GM19372 (cell line): ENCODE measurements around the gene GADL1.

Source experiments
- ATAC-seq: cut with Tn5 transposase; IDR thresholded peaks from one replicate; pipeline ENCODE4 v1.9.1; 2021; ENCODE audit warnings: mild to moderate bottlenecking, low read depth, moderate library complexity; ENCODE audit not compliant: unreplicated experiment

The GADL1 gene

DNA sequence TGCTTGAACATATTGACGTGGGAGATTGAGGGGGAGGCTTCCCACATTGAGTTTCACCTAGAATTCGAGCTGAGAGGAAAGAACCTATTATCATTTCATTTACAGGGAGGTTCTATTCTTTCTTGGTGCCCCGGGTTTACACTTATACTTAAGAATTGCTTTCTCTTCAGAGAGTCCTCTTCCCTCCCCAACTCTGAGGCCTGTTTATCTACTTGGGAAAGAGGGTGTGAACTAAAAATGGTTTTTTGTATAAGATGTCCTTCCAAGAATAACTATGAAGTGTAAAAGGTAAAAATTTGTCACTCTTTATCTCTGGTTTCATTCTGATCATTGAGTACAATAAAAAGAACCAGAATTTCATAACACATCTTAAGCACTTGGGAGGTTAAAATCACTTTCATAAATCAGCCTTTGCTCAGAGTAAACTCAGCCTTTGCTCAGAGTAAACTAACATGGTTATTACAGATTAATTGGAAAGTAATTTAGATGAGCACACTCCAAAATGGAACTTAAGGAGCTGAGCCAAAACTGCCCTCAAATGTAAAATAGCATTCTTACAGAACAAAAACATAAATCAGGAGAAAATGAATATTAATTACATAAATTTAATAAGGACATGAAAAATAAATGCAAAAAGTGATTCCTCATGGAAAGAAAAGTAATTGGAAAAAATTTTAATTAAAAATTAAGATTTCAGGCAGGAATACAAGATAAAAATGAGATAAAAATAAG lies 75.2 kb downstream of the GADL1 start:
- ATAC-seq, result no peak

DNA sequence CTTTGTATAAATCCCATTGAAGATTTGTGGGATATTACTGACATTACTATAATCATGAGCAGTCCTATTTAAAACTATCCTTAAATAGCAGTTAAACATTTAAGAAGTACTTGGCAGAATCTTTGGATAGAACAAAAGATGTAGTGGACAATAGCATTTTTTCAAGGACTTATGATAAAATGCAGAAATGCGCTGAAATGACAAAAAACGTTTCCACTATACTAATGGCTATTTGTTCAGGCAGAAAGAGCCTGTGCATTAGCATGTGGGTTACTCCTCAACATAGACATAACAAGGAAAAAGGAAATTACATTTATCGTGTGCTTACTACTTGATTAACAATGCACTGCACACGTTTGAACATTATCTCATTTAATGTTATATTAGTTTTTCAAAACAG lies 80.7 kb downstream of the GADL1 start:
- no peak for ATAC-seq

DNA sequence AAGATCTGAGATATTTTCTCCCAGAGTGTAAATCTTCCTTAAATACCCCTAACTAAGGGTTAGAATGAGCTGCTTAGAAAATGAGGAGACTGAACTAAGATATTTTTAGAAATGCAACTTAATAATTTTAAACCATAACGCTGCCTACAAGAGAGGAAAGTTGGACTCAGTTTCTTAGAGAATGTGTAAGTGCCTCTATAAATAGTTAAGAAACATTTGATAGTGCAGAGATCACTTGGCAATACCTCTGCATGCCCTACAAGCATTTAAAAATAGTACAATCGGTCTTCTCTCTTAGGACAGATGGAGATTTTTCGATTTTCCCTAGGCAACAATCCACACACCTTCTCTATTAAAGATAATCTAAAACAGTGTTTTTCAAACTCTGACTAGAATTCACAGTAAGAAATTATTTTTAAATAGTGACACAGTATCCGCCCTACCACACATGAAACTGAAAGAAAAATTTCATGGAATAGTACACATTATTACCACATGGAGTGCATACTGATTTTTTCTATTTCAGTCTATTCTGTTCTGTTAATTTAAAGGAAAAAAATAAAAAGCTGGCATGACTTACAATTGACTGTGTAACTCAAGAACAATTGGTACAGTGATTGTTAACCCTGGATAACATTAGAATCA lies 83.2 kb downstream of the GADL1 start:
- no peak for ATAC-seq

DNA sequence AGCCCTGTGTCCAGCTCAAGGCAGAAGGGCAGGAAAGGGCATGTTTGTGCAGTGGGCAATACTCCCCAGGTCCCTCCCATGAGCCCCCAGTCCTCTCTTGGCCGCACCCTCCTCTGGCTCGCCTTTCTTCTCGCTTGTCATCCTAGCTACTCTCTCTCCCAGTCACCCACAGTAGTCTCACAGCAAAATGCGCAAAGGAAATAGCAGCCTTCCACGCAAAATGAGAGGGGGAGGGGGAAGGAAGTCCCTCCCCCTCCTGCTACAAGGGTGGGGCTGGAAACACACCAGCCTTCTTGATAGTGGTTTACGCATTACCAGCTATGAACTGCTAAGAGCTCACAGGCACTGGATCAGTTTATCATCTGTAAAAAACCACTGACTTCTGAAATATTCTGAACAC lies 83.8 kb downstream of the GADL1 start:
- ATAC-seq, result no peak

DNA sequence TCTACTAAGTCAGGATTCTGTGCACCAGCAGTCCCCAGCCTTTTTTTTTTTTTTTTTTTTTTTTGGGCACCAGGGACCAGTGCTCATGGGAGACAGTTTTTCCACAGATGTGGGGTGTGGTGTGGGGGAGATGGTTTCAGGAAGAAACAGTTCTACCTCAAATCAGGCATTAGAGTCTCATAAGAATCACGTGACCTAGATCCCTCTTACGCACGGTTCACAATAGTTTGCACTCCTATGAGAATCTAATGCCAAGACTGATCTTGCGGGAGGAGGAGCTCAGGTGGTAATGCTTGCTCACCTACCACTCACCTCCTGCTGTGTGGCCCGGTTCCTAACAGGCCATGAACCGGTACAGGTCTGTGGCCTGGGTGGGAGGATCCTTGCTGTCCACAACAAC lies 88.8 kb downstream of the GADL1 start:
- no peak for ATAC-seq

DNA sequence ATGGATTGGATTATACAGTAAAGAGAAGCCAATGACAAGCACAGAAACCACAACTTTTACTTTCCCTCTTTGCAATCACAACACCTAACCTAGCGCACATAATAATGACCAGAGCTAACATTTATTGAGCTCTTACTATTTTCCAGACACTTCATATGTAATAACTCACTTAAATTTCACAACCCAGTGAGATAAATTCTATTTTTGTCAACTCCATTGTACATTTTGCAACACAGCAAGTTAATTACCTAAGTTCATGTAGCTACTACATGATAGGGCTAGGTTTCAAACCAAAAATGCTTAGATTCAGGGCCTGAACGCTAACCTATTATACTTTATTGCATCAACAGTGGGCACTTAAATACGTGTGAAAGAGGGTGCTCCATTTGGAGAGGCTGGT lies 89.5 kb downstream of the GADL1 start:
- no peak for ATAC-seq

DNA sequence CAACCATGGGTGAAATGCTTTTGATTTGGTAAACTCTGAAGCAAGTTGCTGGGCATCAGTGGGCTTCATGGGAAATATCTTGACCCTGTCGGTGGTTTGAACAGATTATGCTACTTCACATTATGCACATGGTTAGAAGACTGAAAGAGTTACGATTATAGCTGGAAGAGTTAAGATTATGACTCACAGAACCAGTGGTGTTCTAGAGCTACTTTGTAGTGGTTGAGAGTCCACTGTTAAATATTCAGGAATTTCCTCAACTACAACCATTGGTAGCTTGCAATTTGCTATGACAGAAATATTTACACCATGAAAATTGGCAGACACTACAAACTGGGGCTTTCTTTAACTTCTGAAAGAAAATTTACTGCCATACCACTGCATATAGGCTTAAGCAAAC lies 99.3 kb downstream of the GADL1 start:
- ATAC-seq, result no peak

DNA sequence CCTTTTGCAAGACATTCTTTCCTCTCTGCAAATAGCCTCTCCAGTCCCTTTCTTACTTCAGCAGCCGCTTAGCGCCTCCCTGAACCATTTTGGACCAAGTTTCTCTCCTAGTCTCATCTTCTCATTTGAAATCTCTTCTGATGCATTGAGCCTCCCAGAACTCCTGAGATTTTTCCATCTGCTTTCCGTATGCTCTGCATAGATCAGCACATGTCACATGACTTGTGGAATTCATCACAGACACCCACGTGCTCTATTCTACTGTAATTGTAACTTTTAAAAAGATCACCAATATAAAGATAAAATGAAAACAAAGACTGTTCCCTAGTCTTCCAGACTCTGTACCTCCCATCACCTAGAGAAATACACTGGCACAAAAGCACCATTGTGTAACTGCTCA lies 100.7 kb downstream of the GADL1 start:
- no peak for ATAC-seq

DNA sequence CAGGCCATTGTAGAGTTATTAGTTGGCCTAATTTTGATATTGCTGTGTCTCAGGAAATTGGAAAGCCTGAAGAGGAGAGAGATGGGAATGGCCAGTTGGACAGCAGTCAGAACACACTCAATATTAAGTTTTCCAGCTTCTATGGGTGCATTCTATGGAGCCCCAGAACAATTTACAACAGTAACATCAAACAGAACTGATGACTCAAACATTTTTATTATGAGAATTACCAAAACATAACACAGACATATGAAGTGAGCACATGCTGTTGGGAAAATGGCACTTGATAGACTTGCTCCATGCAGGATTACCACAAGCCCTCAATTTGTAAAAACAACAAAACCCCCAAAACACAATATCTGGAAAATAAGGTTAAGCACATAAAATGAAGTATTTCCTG lies 104.3 kb downstream of the GADL1 start:
- ATAC-seq, result no peak

DNA sequence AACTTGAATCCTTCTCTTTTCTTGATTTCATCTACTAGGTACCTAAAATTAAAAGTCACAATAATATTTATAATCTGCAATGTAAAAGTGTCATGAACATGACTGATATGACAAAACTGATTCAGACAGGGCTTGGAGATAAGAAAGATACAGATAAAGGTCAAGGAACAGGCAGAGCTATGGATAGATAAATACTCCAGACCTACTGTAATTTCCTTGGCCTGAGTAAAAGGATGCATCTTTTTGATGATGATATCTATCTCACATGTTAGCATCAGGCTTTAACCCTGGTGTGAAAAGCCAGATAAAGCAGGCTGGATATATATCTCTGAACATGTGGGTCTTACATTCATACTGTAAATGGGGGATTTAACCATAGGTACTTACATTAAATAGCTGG lies 108.1 kb downstream of the GADL1 start:
- ATAC-seq, result no peak

DNA sequence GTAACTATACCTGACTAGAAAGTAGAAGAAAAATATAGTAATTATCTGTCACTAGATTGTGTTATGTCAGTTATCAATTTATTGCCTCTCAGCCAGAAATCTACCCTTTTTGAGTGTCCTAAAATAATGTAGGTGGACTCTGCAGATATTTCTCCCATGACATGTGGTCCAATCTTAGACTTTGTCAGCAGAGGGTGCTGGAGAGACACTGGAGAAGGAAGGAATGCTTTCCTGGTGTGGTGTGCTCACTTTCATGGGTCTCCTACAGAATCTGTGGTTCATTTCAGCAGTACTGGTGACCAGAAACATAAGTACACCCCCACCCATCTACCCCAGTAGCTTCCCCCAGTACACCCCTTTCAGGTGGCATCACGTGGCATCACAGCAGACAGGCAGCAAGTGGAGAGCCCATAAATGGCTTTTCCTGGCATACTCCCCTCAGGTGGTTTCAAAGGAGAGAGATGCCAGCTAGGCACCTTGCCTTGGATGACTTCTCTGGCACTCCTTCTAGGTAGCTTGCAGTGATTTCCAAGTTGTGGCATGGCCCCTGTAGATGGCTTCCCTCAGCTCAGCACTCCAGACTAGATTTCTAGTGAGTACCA lies 114.7 kb downstream of the GADL1 start:
- no peak for ATAC-seq

DNA sequence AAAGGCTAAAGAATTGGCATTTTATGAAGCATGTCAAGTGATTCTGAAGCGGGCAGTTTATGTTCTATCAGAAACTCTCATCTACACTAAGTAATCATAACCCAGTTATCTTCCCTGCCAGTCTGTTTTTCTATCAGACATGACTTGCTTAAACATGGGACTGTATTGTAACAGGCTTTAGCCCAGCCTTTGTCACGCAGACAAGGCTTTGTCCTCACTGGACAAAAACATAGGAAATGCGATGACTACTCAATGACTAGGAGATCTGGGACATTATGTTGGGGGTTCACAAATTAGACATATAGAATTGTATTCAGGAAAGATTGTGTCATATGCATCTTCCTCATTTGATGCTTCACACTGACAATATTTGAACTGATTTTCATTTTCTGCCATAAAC lies 115.5 kb downstream of the GADL1 start:
- ATAC-seq, result no peak

DNA sequence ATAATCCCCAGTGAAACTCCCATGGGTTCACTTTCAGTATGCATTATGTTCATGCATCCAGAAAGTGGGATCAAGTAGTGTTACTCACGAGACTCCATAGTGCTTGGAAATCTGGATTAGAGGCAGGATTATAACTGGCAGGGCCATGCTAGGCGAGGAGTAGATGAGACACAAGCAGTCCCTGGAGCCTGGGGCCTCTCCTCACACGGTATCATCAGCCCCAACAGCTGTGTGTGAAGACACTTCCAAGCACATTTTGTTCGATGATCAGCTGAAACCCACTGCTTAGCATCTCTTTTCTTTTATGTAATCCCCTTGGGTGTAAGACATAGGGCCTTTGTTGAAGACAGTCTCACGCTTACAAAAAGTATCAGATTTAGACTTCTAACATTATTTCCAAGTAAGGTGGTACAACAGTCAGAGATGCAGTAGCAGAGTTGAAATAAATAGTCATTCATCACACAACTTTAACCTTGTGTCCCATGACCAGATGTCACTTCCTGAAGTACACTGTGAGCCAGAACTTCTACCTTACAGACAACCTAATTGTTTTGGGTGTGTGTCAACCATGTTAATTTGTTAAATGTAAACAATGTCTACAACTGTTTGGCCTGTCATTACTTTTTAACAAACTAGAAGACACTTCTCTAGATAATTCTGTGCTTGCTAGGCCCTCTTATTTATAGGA lies 116.9 kb downstream of the GADL1 start:
- ATAC-seq, result no peak

DNA sequence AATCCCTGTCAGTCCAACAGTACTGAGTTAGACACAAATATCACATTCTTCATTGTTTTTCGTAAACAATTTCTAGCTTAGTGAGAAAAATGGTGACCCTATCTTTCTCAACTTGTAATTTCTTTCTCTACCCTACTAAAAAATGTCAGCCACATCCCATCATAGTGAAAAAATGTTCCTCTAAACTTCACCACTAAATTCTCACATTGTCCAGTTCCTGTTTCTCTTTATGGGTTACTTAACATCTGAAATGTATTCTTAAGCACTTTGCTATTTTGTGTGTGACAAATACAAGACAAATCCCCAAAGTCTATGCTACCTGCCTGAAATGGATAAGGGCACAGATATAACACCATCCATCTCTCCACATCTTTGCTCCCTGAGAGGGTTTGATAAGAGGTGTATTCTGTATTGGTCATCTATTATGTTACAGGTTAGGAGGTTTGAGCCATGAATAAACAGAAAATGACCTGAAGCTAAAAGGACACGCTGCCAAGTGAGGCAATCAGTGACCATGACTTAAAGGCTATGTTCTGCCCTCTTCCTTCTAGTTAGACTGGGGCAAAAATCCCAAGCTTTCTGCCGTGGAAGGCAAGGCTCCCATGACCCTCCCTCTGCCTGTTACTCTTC lies 118.2 kb downstream of the GADL1 start:
- no peak for ATAC-seq

DNA sequence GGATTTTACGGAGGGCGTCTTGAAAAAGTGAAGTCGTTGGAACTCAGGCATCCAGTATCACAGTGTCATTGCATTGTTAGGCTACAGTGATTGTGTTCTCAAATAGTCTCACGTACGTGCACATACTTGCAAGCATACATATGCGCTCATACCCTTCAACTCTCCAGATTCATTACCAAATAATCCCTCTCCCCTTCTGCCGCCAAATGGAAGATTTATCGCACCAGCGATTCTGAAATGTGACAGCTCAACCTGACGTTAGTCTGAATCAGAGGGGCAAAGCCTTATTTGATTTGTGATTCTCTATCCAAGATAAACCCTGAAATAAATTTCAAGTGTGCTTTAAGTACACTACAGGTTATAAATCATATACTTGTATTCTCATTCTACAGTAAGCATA lies 119.4 kb downstream of the GADL1 start:
- no peak for ATAC-seq

DNA sequence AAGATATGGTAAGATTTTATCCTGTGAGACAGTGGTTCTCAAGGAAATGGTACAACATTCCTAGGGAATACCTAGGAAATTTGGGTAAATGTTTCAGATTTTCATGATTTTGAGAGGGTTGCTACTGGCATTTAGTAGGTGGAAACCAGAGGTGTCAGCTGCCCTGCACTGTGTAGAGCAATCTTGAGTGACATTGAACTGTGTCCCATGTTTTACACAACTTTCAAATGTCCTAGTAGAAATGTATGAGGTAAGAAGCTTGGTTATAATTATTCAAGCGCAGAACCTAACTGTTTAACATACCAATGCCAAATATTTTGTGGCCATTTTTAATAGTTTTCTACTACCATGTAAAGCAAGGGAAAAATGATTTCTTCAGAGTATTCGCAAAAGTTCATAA lies 120.4 kb downstream of the GADL1 start:
- ATAC-seq, result no peak

DNA sequence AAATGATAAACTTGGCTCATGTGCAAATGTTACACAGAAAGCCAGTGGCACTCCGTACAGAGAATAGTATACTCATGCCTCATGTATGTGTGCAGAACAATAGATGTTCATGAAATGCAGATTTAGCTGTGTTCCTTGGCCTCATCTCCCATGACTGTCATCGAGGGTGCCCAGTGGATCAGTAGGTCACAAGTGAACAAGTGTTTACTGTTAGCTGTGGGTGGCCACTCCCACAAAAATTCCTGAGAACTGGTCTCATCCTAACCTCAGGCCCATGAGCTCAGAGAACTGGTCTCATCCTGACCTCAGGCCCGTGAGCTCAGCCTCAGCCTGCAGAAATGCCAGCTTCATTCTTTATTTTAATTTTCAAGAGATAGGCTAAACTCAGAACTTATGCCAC lies 124.1 kb downstream of the GADL1 start:
- no peak for ATAC-seq

DNA sequence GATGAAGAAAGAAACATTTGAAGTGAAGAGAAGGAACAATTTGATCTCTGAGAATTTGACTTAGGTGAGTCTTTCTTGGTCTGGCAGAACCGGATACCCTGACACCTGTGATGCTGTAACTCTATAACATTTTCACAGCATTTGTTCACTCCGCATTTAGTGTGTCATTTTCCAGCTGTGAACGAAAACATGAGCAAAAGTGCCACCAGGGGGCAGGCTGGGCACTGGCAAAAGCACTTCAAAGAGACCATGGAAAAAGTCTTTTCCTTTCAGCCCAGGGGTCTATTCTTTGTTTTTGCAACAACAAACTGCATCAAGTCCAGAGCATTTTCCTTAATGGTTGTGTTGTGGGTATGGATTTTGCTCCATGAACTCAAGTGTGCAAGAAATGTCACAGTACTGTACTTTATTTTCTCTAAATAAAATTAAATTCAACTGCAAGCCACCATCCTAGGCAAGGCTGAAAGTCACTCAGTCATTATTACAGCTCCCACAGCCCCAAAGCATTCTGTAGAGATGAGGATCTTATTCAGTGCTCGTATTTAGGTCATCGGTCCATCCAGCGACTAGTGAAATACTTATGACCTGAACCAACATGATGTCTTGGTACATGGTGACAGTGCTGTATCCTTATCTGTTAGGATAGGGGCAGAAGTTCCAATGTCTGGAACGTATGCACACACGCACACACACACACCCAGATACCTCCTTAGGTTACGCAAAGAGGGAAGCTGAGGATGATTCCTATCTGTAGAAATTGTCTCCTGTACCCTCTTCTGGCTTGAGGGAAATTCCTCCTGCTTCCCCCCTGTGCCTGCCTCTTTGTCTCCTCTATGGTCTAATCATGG lies 125.5 kb downstream of the GADL1 start:
- ATAC-seq, result no peak

DNA sequence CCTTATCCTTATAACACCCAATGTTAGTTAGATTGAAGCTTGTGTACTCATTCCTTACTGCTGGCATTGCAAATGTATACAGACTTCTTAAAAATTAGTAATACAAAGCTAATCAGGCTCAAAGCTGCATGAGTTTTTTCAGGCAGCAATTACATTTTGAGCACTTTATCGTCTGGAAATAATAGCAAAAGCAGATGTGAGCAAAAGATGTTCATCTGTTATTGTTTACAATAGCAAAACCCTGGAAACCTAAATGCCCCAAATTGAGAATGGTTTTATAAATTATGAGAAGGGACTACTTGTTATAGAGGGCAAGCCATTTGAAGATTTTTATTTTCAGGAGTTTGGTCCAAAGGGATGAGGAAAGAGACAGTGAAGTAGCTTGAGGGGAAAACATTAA lies 126.4 kb downstream of the GADL1 start:
- ATAC-seq, result no peak

DNA sequence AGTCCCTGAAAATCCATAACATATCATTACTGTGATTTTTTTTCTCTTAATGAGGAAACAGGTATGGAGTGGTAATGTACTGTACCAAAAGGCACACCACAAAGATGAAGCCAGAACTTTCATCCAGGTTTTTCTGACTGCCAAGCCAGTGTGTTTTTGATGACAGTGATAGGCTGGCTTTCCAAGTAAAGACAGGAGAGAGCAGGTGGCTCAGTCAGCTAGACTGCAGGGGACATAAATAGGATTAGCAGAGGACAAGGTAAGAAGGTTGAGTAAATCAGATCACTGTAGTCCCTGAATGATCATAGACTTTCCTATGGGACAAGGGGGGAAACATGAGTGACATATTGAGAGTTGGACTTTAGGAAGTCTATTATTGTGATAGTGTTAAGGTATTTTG lies 127.9 kb downstream of the GADL1 start:
- ATAC-seq, result no peak
